GM23248 (cell line): Measurements from ENCODE around the gene IL1RAPL1. TPM values are rescaled to one million over a fixed set of nuclear protein-coding genes. Genes with fewer than 3 reads are reported as not detected.

ENCODE experiments used
- DNase-seq: peaks from one replicate; pipeline ENCODE4 v3.0.0-alpha.2; 2015
- H2AFZ ChIP-seq: fragments of 200-600 bp; sonication (generic); 2 replicates; pipeline ENCODE4 v1.6.1; 2016; ENCODE audit warnings: antibody characterized with exemption
- H3F3A ChIP-seq: fragments of 200-600 bp; sonication (generic); 2 replicates; pipeline ENCODE4 v1.6.1; 2016; ENCODE audit warnings: mild to moderate bottlenecking, antibody characterized with exemption, mixed run types; ENCODE audit not compliant: insufficient read depth
- H3K27ac ChIP-seq: fragments of 200-600 bp; sonication (generic); 2 replicates; pipeline ENCODE4 v1.5.1; 2016; ENCODE audit warnings: mild to moderate bottlenecking
- H3K27me3 ChIP-seq: fragments of 200-600 bp; sonication (generic); replicated peaks from 2 replicates; pipeline ENCODE4 v1.6.1; 2016; ENCODE audit warnings: mild to moderate bottlenecking; ENCODE audit not compliant: insufficient read depth
- H3K36me3 ChIP-seq: fragments of 200-600 bp; sonication (generic); 2 replicates; pipeline ENCODE4 v1.6.1; 2016; ENCODE audit warnings: low read depth, mild to moderate bottlenecking
- H3K4me1 ChIP-seq: fragments of 200-600 bp; sonication (generic); 2 replicates; pipeline ENCODE4 v1.6.1; 2016; ENCODE audit warnings: mild to moderate bottlenecking; ENCODE audit not compliant: insufficient read depth
- H3K4me2 ChIP-seq: fragments of 200-600 bp; sonication (generic); one replicate; pipeline ENCODE4 v1.6.1; 2016; ENCODE audit warnings: mild to moderate bottlenecking; ENCODE audit not compliant: unreplicated experiment
- H3K4me3 ChIP-seq: fragments of 200-600 bp; sonication (generic); 2 replicates; pipeline ENCODE4 v1.5.1; 2016; ENCODE audit warnings: mild to moderate bottlenecking
- H3K79me2 ChIP-seq: fragments of 200-600 bp; sonication (generic); 2 replicates; pipeline ENCODE4 v1.6.1; 2016; ENCODE audit warnings: mild to moderate bottlenecking; ENCODE audit not compliant: insufficient read depth
- H3K9ac ChIP-seq: fragments of 200-600 bp; sonication (generic); 2 replicates; pipeline ENCODE4 v1.6.1; 2016; ENCODE audit warnings: mild to moderate bottlenecking
- H3K9me2 ChIP-seq: fragments of 200-600 bp; sonication (generic); 2 replicates; pipeline ENCODE4 v1.6.1; 2016; ENCODE audit warnings: mixed run types, mild to moderate bottlenecking, moderate library complexity; ENCODE audit not compliant: insufficient read depth
- H3K9me3 ChIP-seq: fragments of 200-600 bp; sonication (generic); one replicate; pipeline ENCODE4 v1.6.1; 2017; ENCODE audit warnings: low read depth
- H4K20me1 ChIP-seq: fragments of 200-600 bp; sonication (generic); 2 replicates; pipeline ENCODE4 v1.6.0; 2016; ENCODE audit not compliant: insufficient read depth
- EZH2 ChIP-seq: fragments of 200-600 bp; sonication (generic); IDR thresholded peaks from 2 replicates; pipeline ENCODE4 v1.6.1; 2018; ENCODE audit warnings: antibody characterized with exemption, mild to moderate bottlenecking; ENCODE audit not compliant: insufficient read depth, poor library complexity, severe bottlenecking
- EZH2phosphoT487 ChIP-seq: fragments of 200-600 bp; sonication (generic); IDR thresholded peaks from 2 replicates; pipeline ENCODE4 v1.6.1; 2018; ENCODE audit warnings: antibody characterized with exemption, moderate library complexity, mild to moderate bottlenecking, low read depth; ENCODE audit not compliant: insufficient read depth
- WGBS, 2 experiments: methylation state at CpG; one replicate each; pipeline ENCODE4 v1.1.6; 2015 to 2017; ENCODE audit warnings: low lambda C conversion rate in 2 of 2, low coverage in 1 of 2; ENCODE audit errors: missing lambda C conversion rate in 2 of 2; 5-methylcytosine and 5-hydroxymethylcytosine counted together
- in situ Hi-C: fragments of 300-500 bp; cut with MboI; formaldehyde crosslinking; loops from 2 replicates; pipeline ENCODE4 v1.15.0; 2020
- polyA plus RNA-seq: library from polyadenylated mRNA; unstranded; fragments of >200 nt; fragmentation: Nextera tagmentation; extraction: Ambion mirVana; gene quantifications from 2 replicates; pipeline ENCODE4 v1.2.1, GENCODE V29; 2016
- total RNA-seq: library from RNA; depleted of rRNA; stranded (reverse); fragments of >200 nt; shearing (Covaris generic); gene quantifications from 2 replicates; pipeline ENCODE4 v1.2.3, GENCODE V29; 2014

The IL1RAPL1 gene
- total and polyA plus RNA-seq, 2 experiments from 2014 or later, result not detected

DNA sequence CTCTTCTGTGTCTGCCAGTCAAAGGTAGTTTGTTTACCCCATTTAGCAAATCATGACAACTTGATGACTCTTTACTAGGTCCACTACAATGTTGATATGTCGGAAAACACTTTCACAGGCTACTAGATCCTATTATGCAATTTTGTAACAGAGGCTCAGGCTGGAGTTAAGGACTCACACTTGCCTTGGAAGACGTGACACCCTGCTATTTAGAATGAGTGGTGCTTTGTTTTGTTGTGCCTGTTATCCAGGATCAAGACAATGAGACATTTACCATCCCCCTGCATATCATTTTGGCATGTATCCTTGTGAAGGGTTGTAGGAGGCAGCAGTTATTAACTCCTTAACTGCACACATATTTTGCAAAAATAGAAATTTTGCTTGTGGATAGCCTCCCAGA lies 263.7 kb downstream of the IL1RAPL1 start:
- Histone ChIP-seq H3K9me3 (no peaks in the 10 kb centered on the region), H3K4me2 (no peak overlapping the region), H3K27ac (no peak overlapping the region), H3K4me1 (no peaks in the 10 kb centered on the region), H3K9ac (no peak overlapping the region), H3K4me3 (no peak overlapping the region), H2AFZ (no peak overlapping the region), H3K27me3 (no peaks in the 10 kb centered on the region), H3K79me2 (no peaks in the 10 kb centered on the region), H4K20me1 (no peaks in the 10 kb centered on the region), H3F3A (no peaks in the 10 kb centered on the region), H3K36me3 (no peaks in the 10 kb centered on the region), H3K9me2 (no peaks in the 10 kb centered on the region)
- TF ChIP-seq EZH2phosphoT487 (no peak), EZH2 (no peak)
- 11 to 21% methylated on average over 2 of the region's 2 CpGs for WGBS, 2 experiments
- in situ Hi-C loops, result no loop called here
- no peak for DNase-seq

DNA sequence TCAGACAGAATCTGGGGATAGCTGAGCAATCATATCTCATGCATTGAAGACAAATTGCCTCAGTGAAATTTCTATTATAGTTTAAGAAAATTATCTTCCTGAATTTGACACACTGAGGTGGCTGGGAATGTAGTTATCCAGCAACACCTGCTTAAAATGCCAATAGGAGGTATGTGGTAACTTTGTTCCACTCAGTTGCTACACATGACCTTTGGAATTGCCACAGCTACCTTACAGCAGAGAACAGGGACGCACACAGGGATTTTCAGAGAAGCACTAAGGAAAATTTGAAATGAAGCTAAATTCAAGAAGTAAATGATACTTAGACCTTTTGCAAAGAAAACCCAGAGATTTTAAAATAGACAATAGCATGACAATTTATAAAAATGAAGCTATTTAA lies 264.6 kb downstream of the IL1RAPL1 start:
- Histone ChIP-seq H3K79me2 (no peaks in the 10 kb centered on the region), H3K9ac (no peak overlapping the region), H2AFZ (no peak overlapping the region), H4K20me1 (no peaks in the 10 kb centered on the region), H3K4me1 (no peaks in the 10 kb centered on the region), H3K4me3 (no peak overlapping the region), H3K27me3 (no peaks in the 10 kb centered on the region), H3K9me3 (no peaks in the 10 kb centered on the region), H3K27ac (no peak overlapping the region), H3K9me2 (no peaks in the 10 kb centered on the region), H3K36me3 (no peaks in the 10 kb centered on the region), H3K4me2 (no peak overlapping the region), H3F3A (no peaks in the 10 kb centered on the region)
- in situ Hi-C loops, result no loop called here
- TF ChIP-seq EZH2phosphoT487, result no peak
- no peak for TF ChIP-seq EZH2
- WGBS, 2 experiments, result 38 to 60% methylated on average over 1 of the region's 1 CpG
- DNase-seq, result no peak

DNA sequence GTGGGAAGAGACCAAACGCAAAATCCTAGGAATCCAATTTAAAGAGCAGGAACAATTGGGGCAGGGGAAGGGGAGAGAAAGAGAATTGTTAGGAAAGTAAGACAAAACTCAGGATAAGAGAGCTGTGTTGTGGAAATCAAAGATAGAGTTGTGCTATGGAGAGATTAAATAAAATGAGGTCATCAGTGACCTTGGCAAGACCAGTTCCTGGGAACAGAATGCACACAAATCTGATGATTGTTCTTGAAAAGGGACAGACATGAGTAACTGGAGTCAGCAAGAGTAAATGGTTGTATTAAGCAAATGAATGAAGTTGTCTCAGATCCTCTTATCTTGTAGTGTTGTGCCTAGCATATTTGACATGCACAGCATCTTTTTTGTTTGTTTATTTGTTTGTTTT lies 267.4 kb downstream of the IL1RAPL1 start:
- TF ChIP-seq EZH2, result no peak
- TF ChIP-seq EZH2phosphoT487, result no peak
- Histone ChIP-seq H3K36me3 (no peaks in the 10 kb centered on the region), H3K4me3 (no peak overlapping the region), H3K4me1 (no peaks in the 10 kb centered on the region), H3F3A (no peaks in the 10 kb centered on the region), H3K27me3 (no peaks in the 10 kb centered on the region), H2AFZ (no peak overlapping the region), H3K79me2 (no peaks in the 10 kb centered on the region), H3K4me2 (no peak overlapping the region), H3K27ac (no peak overlapping the region), H3K9me2 (no peaks in the 10 kb centered on the region), H3K9me3 (no peaks in the 10 kb centered on the region), H4K20me1 (no peaks in the 10 kb centered on the region), H3K9ac (no peak overlapping the region)
- in situ Hi-C loops, result no loop called here
- WGBS, 2 experiments, result 58 to 59% methylated on average over 1 of the region's 1 CpG
- no peak for DNase-seq

DNA sequence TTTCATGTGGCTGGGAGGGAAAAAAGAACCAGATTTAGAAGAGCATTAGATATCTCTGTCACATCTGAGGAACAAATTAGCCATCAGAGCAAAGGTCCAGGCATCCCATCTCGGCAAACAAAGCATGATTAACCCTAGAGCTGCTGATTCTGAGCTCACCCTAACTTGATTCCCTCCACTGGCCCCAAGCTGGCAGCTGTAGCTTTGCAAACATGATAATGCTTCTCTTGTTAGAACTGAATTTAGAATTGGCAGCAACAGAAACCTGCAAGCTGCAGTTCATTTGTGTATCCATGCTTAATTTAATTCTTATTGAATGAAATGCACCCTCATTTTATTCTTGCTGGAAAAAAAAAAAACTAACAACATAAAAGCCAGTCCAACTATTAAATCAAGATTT lies 289.2 kb downstream of the IL1RAPL1 start:
- Histone ChIP-seq H3K9me3 (no peaks in the 10 kb centered on the region), H3K4me2 (no peak overlapping the region), H3K27me3 (no peaks in the 10 kb centered on the region), H4K20me1 (no peaks in the 10 kb centered on the region), H3K27ac (no peak overlapping the region), H3K36me3 (no peaks in the 10 kb centered on the region), H3K79me2 (no peaks in the 10 kb centered on the region), H2AFZ (no peak overlapping the region), H3K4me1 (no peaks in the 10 kb centered on the region), H3K9me2 (no peaks in the 10 kb centered on the region), H3K9ac (no peak overlapping the region), H3F3A (no peaks in the 10 kb centered on the region), H3K4me3 (no peak overlapping the region)
- no peak for DNase-seq
- WGBS, 2 experiments, result 0 to 17% methylated on average over 1 of the region's 1 CpG
- TF ChIP-seq EZH2phosphoT487, result no peak
- no peak for TF ChIP-seq EZH2
- in situ Hi-C loops, result no loop called here

DNA sequence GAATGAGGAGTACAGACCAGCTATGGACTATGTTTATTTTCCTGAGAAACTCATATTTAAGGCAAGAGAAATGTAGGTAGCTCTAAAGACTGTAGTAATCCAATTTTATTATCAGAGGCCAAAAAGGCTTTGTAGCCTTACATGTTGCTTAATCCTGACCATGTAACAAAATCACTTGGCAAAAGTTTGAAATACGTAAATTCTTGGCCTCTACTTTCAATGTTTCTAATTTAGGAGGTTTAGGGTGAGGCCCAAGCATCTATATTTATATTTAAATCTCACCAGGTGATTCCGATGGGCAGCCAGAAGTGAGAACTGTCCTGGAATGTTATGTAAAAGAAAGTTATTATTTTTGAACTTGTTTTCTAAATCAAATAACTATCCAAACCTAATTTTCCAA lies 289.7 kb downstream of the IL1RAPL1 start:
- Histone ChIP-seq H2AFZ (no peak overlapping the region), H3K9me2 (no peaks in the 10 kb centered on the region), H3K36me3 (no peaks in the 10 kb centered on the region), H3K27me3 (no peaks in the 10 kb centered on the region), H3K4me3 (no peak overlapping the region), H3K4me1 (no peaks in the 10 kb centered on the region), H4K20me1 (no peaks in the 10 kb centered on the region), H3K79me2 (no peaks in the 10 kb centered on the region), H3K4me2 (no peak overlapping the region), H3F3A (no peaks in the 10 kb centered on the region), H3K27ac (no peak overlapping the region), H3K9ac (no peak overlapping the region), H3K9me3 (no peaks in the 10 kb centered on the region)
- no peak for DNase-seq
- TF ChIP-seq EZH2 (no peak), EZH2phosphoT487 (no peak)
- 0 to 3% methylated on average over 2 of the region's 2 CpGs for WGBS, 2 experiments
- in situ Hi-C loops, result no loop called here
